T-helper 2 cell treated with Interferon-gamma antibody and Interleukin-4, amounts not matched to agents 100 ng/mL and 5 ng/mL, for 36 hours (primary cell): ENCODE measurements around the gene WWOX. TPM values are rescaled to one million over a fixed set of nuclear protein-coding genes. Genes with fewer than 3 reads are reported as not detected.

Experiments used
- intact Hi-C: fragments of 100-400 bp; cut with micrococcal nuclease; formaldehyde crosslinking; loops from one replicate; pipeline ENCODE4 v1.15.1; 2023
- total RNA-seq: library from RNA; stranded (reverse); gene quantifications from 2 replicates; pipeline ENCODE4 v1.2.3, GENCODE V29; 2022

The WWOX gene
- total RNA-seq, 1 donor from 2014 or later, result 26.3 TPM

DNA sequence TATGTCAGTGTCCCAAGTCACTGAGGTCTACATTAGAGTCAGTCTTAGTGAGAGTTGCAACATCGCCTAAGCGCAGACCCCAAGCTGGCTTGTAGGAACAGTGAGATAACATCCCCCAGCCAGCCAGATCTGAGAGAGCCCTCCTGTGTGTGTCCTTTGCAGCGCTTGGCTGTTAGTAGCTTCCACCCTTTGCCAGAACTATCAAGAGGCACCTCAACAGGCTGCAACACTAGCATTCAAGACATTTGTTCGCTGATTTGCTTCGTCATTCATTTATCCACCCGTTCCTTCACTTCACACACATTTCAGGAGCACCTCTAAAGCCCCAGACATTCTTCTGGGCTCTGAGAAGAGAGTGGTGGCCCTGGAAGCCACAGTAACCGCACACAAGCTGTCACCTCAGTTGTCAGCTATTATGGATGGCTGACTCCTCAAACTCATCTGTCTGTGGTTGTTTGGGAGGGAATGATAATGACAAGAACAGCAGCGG is 289.6 kb downstream of the WWOX start:
- intact Hi-C loops, result no loop called here

DNA sequence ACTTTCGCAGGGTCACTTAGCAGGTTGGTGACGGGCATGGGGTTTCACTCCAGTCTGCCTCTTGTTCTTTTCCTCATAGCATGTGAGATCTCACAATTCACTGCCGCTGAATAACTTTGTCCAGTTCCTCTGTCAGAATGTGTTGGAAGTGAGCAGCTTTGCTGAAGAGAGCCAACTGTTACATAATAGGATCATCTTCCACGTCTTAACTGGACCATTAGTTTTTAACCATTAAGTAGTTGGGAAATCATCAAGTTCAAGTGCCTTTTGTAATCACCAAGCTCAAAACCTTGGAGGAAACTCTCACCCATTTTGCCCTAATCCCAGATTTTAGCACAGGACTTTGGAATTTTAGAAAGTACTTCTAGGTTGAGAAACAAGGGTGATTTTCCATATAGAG is 290.6 kb downstream of the WWOX start:
- intact Hi-C loops, result no loop called here

DNA sequence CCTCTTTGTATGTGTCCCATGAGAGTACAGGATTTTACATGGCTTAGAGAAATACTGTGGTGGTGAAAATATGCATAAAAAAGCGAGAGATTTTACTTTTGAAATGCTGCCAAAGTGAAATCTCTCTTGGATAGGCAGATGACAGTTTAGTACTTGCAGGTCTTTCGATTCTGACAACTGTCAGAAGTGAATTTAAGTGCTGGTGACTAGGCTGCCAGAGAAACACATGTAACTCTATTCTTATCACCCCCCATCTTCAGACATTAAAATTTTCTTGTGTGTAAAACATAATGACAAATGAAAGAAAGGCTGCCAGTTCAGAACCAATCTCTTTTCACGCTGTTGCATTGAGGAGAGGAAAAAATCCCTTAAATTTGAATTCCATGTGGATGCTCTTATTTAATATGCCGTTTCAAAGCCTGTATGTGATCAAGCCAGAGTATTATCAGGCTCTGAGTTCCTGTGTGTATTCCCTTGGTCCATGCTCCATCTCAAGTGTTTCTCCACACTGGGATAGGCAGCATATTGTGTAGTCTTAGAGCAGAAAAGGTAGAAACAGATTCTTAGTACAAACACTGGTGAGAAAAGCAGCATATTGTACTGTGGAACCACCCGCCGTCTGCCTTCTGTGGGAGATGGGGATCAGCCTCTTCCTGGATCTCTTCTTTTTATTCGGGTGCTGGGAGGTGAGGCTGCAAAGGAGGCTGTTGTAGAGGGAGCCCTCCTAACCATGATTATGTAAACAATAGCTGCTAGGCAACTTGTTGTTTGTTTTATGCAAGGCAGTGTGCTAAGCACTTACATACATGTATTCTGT is 291.3 kb downstream of the WWOX start:
- intact Hi-C loops, result no loop called here

DNA sequence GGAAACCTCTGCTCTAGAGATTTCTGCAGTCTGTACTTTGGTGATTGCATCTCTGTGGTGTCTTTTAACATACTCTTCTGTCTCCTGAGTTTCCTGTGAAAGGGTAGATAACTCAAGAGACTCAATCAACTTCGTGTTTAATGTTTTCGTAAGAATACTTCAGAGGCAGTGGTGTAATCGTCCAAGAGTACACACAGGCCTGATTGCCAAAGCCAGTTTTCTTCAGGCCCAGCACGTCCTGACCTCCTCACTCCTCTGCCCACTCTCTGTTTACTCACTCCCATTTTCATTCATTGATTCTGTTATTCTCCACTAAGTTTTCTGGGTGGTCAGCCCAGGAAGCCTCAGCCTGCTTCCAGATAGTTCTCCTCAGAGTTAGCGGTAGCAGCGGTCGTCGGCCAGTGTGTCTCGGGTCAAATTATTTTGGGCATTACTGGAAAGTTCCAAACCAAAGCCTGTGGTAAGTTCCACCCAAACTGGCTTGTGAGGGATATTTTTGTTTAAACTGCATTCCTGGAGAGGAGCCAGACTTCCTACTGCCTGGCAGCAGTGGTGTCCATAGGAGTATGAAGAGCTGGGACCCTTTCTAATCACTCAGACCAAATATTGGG is 293.2 kb downstream of the WWOX start:
- intact Hi-C loops, result no loop called here

DNA sequence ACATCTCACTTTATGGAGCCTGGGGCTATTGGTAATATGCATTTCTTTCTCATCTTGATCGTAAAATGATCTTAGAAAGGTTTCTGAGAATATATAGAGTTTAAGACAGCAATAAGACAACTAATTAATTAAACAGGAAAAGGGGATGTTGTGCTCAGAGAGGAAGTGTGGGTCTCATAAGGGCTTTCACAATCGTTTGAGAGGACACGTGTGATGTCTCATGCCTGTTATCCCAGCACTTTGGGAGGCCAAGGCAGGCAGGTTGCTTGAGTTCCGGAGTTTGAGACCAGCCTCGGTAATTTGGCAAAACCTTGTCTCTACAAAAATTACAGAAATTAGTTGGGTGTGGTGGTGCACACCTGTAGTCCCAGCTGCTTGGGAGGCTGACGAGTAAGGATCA is 295.6 kb downstream of the WWOX start:
- intact Hi-C loops, result no loop called here

DNA sequence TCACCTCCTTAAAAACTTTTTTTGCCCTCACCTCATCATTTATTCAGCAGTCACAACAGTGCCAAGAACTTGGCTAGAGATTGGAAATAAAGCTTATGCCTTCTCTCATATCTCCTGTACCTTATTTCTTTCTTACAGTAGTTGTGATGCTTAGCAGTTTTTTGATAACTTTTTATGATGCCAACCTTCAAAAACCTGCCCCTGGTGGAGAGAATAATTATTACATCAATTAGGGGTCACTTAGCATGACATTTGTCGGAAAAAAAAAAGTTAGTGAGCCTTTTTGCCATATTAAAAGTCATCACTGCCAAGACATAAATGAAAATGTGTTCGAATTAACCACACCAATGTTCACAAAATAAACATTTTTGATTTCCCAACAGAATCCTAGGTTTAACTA is 296.6 kb downstream of the WWOX start:
- intact Hi-C loops, result no loop called here

DNA sequence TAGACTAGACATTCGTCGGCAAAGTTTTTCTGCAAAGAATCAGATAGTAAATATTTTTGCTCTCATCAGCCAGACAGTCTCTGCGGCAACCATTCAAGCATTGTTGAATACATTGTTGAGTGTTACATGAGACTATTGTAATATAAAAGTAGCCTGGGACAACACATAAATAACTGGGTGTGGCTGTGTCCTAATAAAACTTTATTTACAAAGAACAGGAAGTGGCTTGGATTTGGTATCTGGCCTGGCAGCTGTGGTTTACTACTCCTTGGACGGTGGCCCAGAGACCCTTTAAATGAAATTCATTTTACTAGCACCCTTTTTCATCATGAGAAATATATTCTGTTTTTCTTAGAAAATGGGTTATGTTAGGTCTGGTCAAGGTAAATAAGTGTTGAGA is 297.2 kb downstream of the WWOX start:
- intact Hi-C loops, result no loop called here

DNA sequence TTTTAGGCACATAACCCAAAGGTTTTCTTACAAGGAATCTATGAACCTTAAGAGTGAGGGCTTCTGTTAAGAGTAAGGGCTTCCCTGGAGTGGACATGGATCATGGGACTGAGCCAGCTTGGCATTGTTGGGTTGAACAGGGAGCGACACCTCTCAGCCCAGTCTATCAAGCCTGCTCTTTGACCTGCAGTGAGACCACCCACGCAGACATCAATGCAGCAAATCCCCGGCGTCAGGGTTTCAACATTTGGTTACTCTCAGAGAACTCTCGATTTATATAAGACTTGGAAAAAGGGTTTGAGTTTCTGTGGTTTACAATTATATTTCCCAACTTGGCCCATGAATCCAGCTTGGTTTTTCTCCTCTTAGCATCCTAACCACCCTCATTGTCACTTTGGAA is 299.9 kb downstream of the WWOX start:
- intact Hi-C loops, result no loop called here

DNA sequence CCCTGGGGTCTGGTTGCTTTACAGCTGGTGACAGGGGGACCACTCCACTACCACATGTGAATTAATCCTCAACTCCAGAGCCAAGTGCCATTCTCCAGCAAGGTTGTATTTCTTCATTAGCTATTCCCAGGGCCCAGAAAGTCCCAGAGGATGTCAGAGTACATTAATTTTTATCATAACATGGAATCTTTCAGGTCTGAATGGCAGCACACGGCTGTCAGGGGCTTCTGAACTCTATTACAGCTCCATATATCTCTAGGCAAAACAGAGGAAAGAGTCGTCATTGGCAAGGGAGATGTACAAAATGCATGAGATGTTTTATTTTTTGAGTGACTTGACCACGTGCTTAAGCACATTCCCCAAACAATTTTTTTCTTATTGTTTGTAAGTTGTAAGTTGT is 303.4 kb downstream of the WWOX start:
- intact Hi-C loops, result no loop called here

DNA sequence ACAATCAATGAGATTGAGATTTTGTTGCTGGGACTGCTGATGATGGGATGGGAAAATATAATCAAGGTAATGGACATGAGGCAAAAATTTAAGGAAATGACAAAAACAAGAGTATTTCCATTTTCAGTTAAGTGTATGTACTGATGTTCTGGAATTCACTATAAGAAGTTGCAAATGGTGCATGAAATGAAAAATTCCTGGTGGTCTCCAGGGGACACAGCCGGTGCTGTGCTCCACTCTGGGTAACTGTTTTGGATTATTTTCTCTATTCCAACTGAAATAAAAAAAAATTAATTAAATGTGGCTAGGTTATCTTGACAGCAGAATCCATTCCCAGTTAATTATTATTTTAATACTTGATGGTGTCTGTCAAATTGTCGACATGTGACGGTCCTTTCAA is 305.6 kb downstream of the WWOX start:
- intact Hi-C loops, result no loop called here

DNA sequence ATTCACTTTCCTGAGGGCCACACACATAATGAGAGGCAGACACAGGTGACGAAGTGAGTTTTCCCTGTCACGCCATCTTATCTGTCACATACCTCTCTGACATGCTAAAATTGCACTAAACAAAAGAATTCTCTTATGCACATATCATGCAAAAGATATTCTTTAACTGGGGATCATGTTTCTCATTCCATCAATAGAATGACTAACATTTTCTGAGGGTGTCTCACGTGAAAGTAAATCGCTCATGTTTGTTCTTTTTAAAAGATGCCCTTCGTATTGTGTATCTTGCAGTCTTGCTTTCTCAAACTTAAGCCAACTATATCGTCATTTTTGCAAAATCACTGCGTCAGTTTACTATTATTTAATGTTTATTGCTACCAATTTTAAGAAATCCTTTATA is 306.4 kb downstream of the WWOX start:
- intact Hi-C loops, result no loop called here

DNA sequence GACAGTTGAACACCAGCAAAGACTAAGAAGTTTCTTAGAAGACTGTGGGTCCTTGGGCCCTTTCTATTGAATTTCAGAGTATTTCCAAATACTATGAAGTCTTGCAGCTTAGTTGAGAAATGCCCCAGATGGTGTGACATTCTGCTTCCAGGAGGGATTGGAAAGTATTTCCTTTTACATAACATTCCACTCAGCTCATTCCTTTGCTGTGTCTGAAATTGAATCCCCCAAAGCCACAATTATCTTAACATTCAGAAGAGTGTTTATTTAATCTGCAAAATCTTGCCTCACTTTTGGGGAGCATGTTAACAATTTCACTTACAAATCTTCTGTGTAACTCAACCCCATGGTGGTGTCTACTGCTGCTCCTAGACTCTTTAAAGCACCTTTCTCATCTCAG is 307.7 kb downstream of the WWOX start:
- intact Hi-C loops, result no loop called here

DNA sequence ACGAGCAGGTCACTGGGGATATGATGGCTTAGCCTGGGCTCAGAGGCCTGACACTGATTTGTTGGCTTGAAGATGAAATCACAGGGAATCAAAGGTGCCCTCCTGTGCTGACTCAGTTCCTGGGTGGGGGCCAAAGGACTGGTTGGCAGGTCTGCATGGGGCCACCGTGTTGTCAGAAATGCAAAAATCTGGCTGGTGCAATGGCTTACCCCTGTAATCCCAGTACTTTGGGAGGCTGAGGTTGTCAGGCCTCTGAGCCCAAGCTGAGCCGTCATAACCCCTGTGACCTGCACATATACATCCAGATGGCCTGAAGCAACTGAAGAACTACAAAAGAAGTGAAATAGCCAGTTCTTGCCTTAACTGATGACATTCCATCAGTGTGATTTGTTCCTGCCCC is 314.2 kb downstream of the WWOX start:
- intact Hi-C loops, result no loop called here

DNA sequence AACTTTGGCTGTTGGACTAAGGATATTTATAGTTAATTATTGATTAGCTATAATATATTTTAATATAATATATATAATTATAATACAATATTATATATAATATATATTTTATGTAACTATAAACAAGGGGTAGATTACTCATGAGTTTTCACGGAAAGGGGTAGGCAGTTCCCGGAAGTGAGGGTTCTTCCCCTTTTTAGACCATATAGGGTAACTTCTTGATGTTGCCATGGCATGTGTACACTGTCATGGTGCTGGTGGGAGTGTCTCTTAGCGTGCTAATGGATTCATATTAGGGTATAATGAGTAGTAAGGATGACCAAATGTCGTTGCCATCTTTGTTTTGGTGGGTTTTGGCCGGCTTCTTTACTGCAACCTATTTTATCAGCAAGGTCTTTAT is 315.6 kb downstream of the WWOX start:
- intact Hi-C loops, result no loop called here

DNA sequence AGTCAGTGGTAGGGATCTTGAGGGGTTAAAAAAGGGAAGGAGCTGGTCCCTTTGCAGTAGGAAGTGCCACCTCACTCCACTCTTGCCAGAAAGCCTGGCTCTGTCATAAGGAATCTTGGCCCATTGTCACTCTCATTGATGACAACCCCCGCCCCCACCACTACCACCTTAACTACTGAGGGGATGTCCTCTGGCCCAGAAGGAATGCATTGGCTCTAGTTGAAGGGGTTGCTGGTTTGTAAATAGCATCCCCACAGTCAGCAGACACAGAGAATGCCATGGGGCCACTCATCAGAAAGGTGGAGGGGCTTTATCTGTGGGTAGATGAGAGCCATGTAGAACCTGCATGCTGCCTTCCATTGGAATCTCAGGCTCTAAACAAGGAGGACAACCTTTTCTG is 316.2 kb downstream of the WWOX start:
- intact Hi-C loops, result no loop called here

DNA sequence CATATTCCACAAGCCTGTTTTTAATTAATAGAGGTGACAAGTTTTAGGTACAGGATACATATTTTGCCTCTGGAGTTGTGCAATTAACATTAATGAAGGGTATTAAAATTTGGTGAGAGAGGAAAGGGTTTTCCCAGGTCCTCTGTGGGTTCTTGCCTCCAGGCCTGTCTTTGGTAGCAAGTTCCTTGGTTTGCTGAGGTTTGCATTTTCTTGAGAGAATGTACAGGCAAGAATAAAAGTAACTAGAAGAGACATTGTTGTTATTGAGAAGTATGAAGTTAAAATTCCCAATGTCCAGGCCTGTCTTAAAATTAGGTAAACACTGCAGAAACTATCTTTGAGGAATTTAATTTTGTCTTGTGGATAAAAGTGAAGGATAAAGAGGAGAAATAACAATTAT is 316.9 kb downstream of the WWOX start:
- intact Hi-C loops, result no loop called here

DNA sequence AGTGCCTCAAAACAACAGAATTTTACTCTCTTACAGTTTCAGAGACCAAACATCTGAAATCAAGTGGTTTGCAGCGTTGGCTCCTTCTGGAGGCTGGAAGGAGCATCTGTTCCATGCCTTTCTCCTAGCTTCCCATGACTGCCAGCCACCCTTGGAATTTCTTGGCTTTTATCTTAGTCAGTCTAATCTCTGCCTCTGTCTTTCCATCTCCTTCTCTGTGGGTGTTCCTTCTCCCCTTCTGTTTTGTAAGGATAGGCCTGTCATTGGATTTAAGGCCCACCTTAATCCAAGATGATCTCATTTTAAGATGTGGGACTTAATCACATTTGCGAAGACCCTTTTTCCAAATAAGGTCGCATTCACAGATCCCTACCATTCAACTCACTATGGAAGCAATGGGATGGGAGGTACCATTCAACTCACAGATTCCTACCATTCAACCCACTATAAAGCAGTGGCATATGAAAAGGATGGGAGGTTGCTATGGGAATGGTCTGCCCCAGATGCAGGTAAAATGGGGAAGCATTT is 321.8 kb downstream of the WWOX start:
- intact Hi-C loops, result no loop called here

DNA sequence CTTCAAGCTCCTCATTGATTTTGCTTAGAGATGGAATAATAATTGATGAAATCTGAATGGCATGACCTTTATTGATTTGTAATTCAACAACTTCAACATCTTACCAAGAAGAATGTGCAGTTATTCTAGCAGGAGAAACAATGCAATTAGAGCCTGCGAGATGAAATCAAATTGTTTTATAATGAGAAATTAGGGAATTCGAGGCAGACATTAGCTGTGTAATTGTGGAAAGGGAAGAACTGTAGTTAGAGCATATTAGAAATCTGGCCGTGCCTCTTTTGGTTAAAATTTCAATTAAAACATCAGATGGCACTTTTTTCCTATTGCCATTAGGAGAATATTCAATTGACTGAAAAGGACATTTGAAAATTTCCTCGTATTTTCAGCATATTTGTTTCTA is 325.8 kb downstream of the WWOX start:
- intact Hi-C loops, result no loop called here

DNA sequence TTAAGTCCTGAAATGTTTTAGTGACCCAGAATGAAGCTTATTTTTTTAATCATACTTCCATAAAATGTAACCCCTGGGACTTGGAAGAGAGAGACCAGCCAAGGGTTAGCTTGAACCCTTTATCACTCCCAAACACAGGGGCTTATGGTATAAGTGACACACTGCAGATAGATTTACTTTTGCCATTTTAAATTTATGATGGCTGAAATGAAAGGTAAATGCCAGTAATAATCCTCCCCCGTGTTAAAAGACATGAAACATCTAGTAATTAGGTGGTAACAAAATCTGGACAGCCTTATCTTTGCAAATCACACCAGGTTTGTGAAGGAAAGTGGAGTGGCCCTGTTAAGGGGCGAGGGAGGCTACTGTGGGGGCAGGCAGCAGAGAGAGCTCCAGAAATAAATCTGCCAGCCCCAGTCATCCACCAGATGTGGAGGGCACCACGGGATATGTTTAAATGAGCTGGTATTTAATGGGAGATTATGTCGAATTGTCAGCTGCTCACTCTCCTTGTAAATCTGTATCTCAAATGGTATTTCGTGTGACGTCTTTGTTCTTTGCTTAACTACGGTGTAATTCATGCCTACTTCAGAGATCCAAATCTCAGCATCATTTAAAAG is 326.5 kb downstream of the WWOX start:
- intact Hi-C loops, result no loop called here

DNA sequence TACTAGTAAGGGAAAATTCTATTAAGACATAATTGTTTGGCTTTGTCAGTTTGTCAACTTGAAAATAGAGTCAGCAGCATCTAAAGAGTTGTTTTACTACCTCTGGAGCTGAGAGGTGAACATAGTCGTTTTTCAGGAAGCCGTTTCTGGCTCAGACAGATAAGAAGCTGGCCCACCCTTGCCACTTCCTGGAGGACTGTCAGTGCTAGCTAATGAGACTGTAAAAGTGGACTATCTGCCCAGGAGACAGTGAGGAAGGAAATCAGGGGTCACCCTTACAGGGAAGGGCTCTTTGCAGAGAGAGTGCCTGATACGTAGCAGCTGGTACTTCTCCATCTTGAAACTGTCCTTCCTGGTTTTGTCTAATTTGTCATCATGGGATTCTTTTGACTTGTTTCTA is 328.7 kb downstream of the WWOX start:
- intact Hi-C loops, result no loop called here

DNA sequence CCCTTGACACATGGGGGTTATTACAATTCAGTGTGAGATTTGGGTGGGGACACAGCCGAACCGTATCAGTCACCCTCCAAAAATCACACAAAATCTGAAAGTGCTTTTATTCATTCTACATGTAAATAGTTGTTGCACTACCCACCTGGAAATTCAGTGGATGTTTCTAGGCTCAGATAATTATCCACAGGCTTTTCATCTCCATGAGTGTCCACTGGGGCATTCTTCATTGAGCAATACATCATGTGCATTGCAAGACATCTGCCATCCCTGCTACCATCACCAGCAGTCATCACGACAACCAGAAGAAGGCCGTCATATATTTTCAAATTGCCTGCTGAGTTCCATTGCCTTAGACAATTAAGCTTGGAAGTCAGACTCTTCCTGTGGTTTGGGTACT is 330.8 kb downstream of the WWOX start:
- intact Hi-C loops, result loop anchor here (10.0 kb wide), 1 partner anchor 305 kb away; no protein-coding TSS in a partner anchor

DNA sequence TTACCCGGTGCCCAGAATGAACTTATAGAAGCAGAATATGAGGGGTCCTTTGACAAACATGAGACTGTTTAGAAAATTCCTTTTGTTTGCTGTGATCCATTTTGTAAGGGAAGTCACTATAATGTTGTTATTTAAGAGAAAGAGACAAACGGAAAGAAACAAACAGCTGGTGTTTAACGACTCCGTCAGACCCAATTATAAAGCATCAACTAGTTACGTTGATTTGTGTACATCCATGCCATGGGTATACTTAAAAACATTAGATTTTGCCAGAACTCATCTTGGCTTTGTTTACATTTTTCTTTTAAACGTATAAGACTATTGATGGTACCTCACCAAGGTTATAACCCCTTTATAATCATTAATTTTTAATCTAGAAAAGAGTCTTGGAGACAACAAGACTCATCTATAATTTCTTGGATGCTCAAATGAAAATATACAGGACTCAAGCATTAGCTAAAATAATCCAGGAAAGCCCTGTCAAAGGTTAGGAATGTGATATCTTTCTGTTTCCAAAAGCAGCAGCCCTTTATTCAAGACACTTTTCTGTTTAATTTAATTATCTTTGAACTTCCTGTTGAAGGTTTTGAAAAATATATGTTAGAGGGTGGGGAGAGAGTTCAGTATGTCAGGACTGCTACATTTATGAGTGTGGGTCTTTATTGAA is 331.7 kb downstream of the WWOX start:
- intact Hi-C loops, result loop anchor here (10.0 kb wide), 1 partner anchor 306 kb away; no protein-coding TSS in a partner anchor
